GM19397 (cell line): ENCODE measurements around the gene DPH6.
"Not testable (repeated sequence)": the region's sequence is repeated elsewhere in the genome, so short reads cannot be mapped to it uniquely, and the experiment has no call there.

Experiments
- ATAC-seq: cut with Tn5 transposase; IDR thresholded peaks from one replicate; pipeline ENCODE4 v1.9.1; 2021; ENCODE audit warnings: mild to moderate bottlenecking, moderate library complexity; ENCODE audit not compliant: unreplicated experiment

The DPH6 gene

GRCh38 chr15:35441279-35441678 is 104.7 kb downstream of the DPH6 start:
- ATAC-seq, result not testable (repeated sequence)

GRCh38 chr15:35440265-35440664 is 105.7 kb downstream of the DPH6 start:
- no peak for ATAC-seq

- ATAC-seq, result no peak
Measured at GRCh38 chr15:35439291-35439690, 106.7 kb downstream of the DPH6 start.

GRCh38 chr15:35437157-35437556 is 108.8 kb downstream of the DPH6 start:
- ATAC-seq, result no peak

- ATAC-seq, result no peak
Measured at GRCh38 chr15:35436422-35436821, 109.5 kb downstream of the DPH6 start.

GRCh38 chr15:35431281-35431680 is 114.7 kb downstream of the DPH6 start:
- ATAC-seq, result no peak

- no peak for ATAC-seq
Measured at GRCh38 chr15:35430301-35430700, 115.7 kb downstream of the DPH6 start.

GRCh38 chr15:35427496-35427895 is 118.5 kb downstream of the DPH6 start:
- no peak for ATAC-seq

- ATAC-seq, result no peak
Measured at GRCh38 chr15:35427091-35427490, 118.9 kb downstream of the DPH6 start.

GRCh38 chr15:35410775-35411174 is 135.2 kb downstream of the DPH6 start:
- no peak for ATAC-seq

- no peak for ATAC-seq
Measured at GRCh38 chr15:35399901-35400300, 146.1 kb downstream of the DPH6 start.

GRCh38 chr15:35397027-35397426 is 148.9 kb downstream of the DPH6 start:
- ATAC-seq, result no peak

- no peak for ATAC-seq
Measured at GRCh38 chr15:35394416-35394815, 151.5 kb downstream of the DPH6 start.

- ATAC-seq, result no peak
Measured at GRCh38 chr15:35393398-35393797, 152.6 kb downstream of the DPH6 start.

- ATAC-seq, result not testable (repeated sequence)
Measured at GRCh38 chr15:35391408-35391984, 154.5 kb downstream of the DPH6 start.

- no peak for ATAC-seq
Measured at GRCh38 chr15:35383506-35383905, 162.5 kb downstream of the DPH6 start.

GRCh38 chr15:35381328-35381727 is 164.6 kb downstream of the DPH6 start:
- ATAC-seq, result no peak

GRCh38 chr15:35379972-35380371 is 166.0 kb downstream of the DPH6 start:
- no peak for ATAC-seq

- ATAC-seq, result not testable (repeated sequence)
Measured at GRCh38 chr15:35378454-35378853, 167.5 kb downstream of the DPH6 start.

GRCh38 chr15:35376707-35377106 is 169.3 kb downstream of the DPH6 start:
- no peak for ATAC-seq

GRCh38 chr15:35374661-35375060 is 171.3 kb downstream of the DPH6 start:
- ATAC-seq, result no peak

- no peak for ATAC-seq
Measured at GRCh38 chr15:35362195-35362829, 183.7 kb downstream of the DPH6 start.

- ATAC-seq, result no peak
Measured at GRCh38 chr15:35358824-35359223, 187.1 kb downstream of the DPH6 start.
